Measurements from ENCODE around the gene RAX2. TPM values are rescaled to one million over a fixed set of nuclear protein-coding genes. Genes with fewer than 3 reads are reported as not detected.
A peak's percentile ranks its signal among the peaks of the same experiment; 100 is the strongest.

The RAX2 gene
- total and polyA plus RNA-seq, 2 of the 8 experiments (the other 6 are each of a cell fraction or from before 2014, with no cell fraction given): 0.08 TPM; not detected in 1

DNA sequence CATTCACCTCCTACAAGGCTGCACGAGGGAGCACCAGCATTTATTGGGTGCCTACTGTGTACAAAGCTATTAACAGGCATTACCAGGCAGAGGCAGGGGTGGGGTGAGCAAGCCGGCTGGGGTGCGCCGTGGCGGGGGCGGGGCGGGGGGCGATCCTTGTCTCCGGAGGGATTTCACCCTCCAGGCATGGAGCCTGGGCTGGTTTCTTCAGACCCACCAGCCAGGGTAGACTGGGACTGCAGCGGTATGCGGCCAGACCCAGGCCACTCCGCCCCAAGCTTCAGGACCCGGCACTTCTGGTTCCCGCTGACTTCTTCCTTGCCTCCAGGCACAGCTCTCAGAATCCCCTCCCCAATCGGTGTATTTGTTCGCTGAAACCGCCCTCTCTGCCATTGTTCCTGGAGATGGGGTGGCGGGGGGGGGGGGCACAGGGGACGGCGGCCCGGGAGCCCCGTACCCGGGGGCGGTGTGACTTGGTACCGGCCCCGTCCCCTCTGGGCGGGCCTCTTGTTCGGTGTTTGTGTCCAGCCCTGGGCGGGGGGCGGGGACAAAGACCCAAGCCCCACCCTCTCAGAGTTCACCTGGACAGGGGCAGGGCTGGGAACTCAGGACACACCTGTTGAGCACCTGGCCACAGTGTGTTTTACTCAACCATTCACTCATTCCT is 49.5 kb downstream of the RAX2 start:
- H3K4me1 ChIP-seq (replicated peaks in 1 of 4; ENCODE audit: control insufficient read depth in 3 of 4, insufficient read depth in 4 of 4, low read length in 3 of 4): peaks cover 0 to 16% (median 10%) of the 10 kb centered on the region in 4 experiments; a peak in 6 of 7 replicates
- no peaks in the 10 kb centered on the region for H3K79me2 ChIP-seq (ENCODE audit: control insufficient read depth in 1 of 2, insufficient read depth in 2 of 2, low read length in 2 of 2)
- H3K4me2 ChIP-seq (ENCODE audit: insufficient read depth in 1 of 2, low read depth in 2 of 2, low read length in 2 of 2): peak overlapping the region; percentile 87 to 98
- peak overlapping the region; percentile 27; the same call in 1 of the 2 replicates for H3K18ac ChIP-seq (ENCODE audit: extremely low read depth, low read length)
- H2BK120ac ChIP-seq (replicated peaks; ENCODE audit: low read depth, low read length): no peak overlapping the region
- H3K79me1 ChIP-seq (ENCODE audit: low read depth, low read length): no peaks in the 10 kb centered on the region
- no peak overlapping the region for H4K5ac ChIP-seq (ENCODE audit: insufficient read length, low read depth, low read length)
- no peaks in the 10 kb centered on the region for H4K20me1 ChIP-seq (replicated peaks in 1 of 2; ENCODE audit: control insufficient read depth in 1 of 2, insufficient read depth in 2 of 2, low read length in 2 of 2)
- peak overlapping the region; percentile 65 to 81 (median 70) for H3K4me3 ChIP-seq (ENCODE audit: extremely low read depth in 1 of 4, insufficient read depth in 2 of 4, low read depth in 3 of 4, low read length in 4 of 4)
- no peak overlapping the region for H3K4ac ChIP-seq (replicated peaks; ENCODE audit: insufficient read length, low read depth, low read length)
- DNase-seq (ENCODE audit: low read depth in 1 of 2, low spot score in 2 of 2) (peak in 1 of 2 experiments; percentile 83), FAIRE-seq (peak; percentile 63)
- CTCF ChIA-PET (ENCODE audit: partially characterized antibody): interaction anchor here (0.6 to 1.5 kb wide), 7 partner anchors 14 to 266 kb away, joined by 3 to 9 read pairs (median 4); partner anchors contain the start of genes ATCAY and TJP3
- no peak overlapping the region for H2BK20ac ChIP-seq (ENCODE audit: low read length)
- H3K23me2 ChIP-seq (ENCODE audit: low read depth, low read length): peaks cover 8% of the 10 kb centered on the region; the same call in 1 of the 2 replicates
- H3K23ac ChIP-seq (ENCODE audit: insufficient read length): no peak overlapping the region
- H2BK15ac ChIP-seq (ENCODE audit: low read length): no peak overlapping the region
- no peak overlapping the region for H2BK12ac ChIP-seq (ENCODE audit: low read depth, low read length)
- H3K27ac ChIP-seq (ENCODE audit: low read depth, low read length): no peak overlapping the region
- H4K91ac ChIP-seq (replicated peaks; ENCODE audit: insufficient read length, low read length): no peak overlapping the region
- H2BK5ac ChIP-seq (ENCODE audit: low read depth, low read length): no peak overlapping the region
- POLR2A ChIA-PET (ENCODE audit: partially characterized antibody): interaction anchor here (0.5 to 2.0 kb wide), 7 partner anchors 10 to 40 kb away, joined by 3 to 7 read pairs (median 3); partner anchors contain the start of genes MRPL54 and TJP3
- no peak overlapping the region; the same call in 1 of the 2 replicates for H4K8ac ChIP-seq (ENCODE audit: extremely low read depth, insufficient read depth, low read length)
- H2AFZ ChIP-seq (ENCODE audit: low read length): no peak overlapping the region
- H3K27me3 ChIP-seq (replicated peaks in 1 of 4; ENCODE audit: control insufficient read depth in 3 of 4, extremely low read depth in 1 of 4, insufficient read depth in 3 of 4, low read length in 3 of 4): peaks cover 0 to 3% (median 0%) of the 10 kb centered on the region in 4 experiments; a peak in 2 of 7 replicates
- no peak overlapping the region for H3K14ac ChIP-seq (ENCODE audit: insufficient read length)
- 0% methylated on average over 1 of the region's 30 CpGs; no CpG with 5 or more reads in 1 of the 2 experiments for WGBS, 2 experiments (ENCODE audit: extremely low coverage in 1 of 2, insufficient coverage in 1 of 2, insufficient read length in 1 of 2, insufficient replicate concordance in 2 of 2, low coverage in 1 of 2, low lambda C conversion rate in 2 of 2, missing lambda C conversion rate in 1 of 2)
- no peaks in the 10 kb centered on the region for H3K36me3 ChIP-seq (ENCODE audit: control insufficient read depth in 2 of 4, insufficient read depth in 4 of 4, low read length in 3 of 4)
- no peak overlapping the region for H2AK5ac ChIP-seq (ENCODE audit: low read depth, low read length)
- peak overlapping the region in 1 of 4 experiments; percentile 20; a peak in 1 of 7 replicates for H3K9ac ChIP-seq (replicated peaks in 1 of 4; ENCODE audit: extremely low read depth in 1 of 4, low read depth in 3 of 4, low read length in 3 of 4)
- H3K56ac ChIP-seq (replicated peaks; ENCODE audit: insufficient read length, low read depth, low read length): no peak overlapping the region
- H3K9me3 ChIP-seq (ENCODE audit: insufficient read depth in 2 of 2, low read depth in 1 of 2, low read length in 1 of 2): no peaks in the 10 kb centered on the region
- TF ChIP-seq TAF1 (IDR thresholded peaks at IDR 0.05; ENCODE audit: low read depth, low read length): 0 out of 2 replicates have a peak, but pooled peaks have one; percentile 32
- TF ChIP-seq, protein P1, sequence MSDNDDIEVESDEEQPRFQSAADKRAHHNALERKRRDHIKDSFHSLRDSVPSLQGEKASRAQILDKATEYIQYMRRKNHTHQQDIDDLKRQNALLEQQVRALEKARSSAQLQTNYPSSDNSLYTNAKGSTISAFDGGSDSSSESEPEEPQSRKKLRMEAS (IDR thresholded peaks at IDR 0.05): no peak
- peak; percentile 31; the same call in 1 of the 2 replicates for TF ChIP-seq EGR1 (IDR thresholded peaks at IDR 0.05; ENCODE audit: borderline replicate concordance, low read depth, low read length)
- TF ChIP-seq TEAD4 (IDR thresholded peaks at IDR 0.05; ENCODE audit: low read depth, low read length): peak; percentile 15; the same call in 1 of the 2 replicates
- TF ChIP-seq POLR2AphosphoS5 (IDR thresholded peaks at IDR 0.05; ENCODE audit: low read depth, low read length): no peak
- TF ChIP-seq SUZ12 (IDR thresholded peaks at IDR 0.05; ENCODE audit: low read length): no peak
- TF ChIP-seq MAFK (IDR thresholded peaks at IDR 0.05; ENCODE audit: low read depth, low read length): no peak
- TF ChIP-seq TBP (IDR thresholded peaks at IDR 0.05; ENCODE audit: low read depth, low read length): no peak
- no peak for TF ChIP-seq HDAC2 (IDR thresholded peaks at IDR 0.05; ENCODE audit: borderline replicate concordance in 1 of 2, low read depth in 2 of 2, low read length in 2 of 2)
- no peak for TF ChIP-seq SIX5 (IDR thresholded peaks at IDR 0.05; ENCODE audit: low read depth, low read length)
- TF ChIP-seq RNF2 (IDR thresholded peaks at IDR 0.05; ENCODE audit: borderline replicate concordance, low read depth, low read length, missing control alignments, poor library complexity, severe bottlenecking): no peak
